Right cardiac atrium (tissue), 5 donors: Measurements from ENCODE around the gene WDR62. TPM values are rescaled to one million over a fixed set of nuclear protein-coding genes. Genes with fewer than 3 reads are reported as not detected.
A peak's percentile ranks its signal among the peaks of the same experiment; 100 is the strongest.
"Not testable (repeated sequence)": the region's sequence is repeated elsewhere in the genome, so short reads cannot be mapped to it uniquely, and the experiment has no call there.

Experiments used
- ATAC-seq, 2 donors: fragments of 200-7000 bp; cut with Tn5 transposase; one replicate each; pipeline versions ENCODE4 v1.8.0 to v1.9.1; 2020; ENCODE audit warnings: moderate library complexity in 2 of 2, mild to moderate bottlenecking in 1 of 2
- DNase-seq, 3 donors: peaks; one replicate each; pipeline ENCODE4 v3.0.0-alpha.2; 2020
- H3K27ac ChIP-seq: one replicate; pipeline ENCODE4 v1.5.1; 2013; ENCODE audit warnings: mild to moderate bottlenecking, low read length, control low read depth, moderate library complexity
- H3K27me3 ChIP-seq: one replicate; pipeline ENCODE4 v1.6.1; 2013; ENCODE audit not compliant: control insufficient read depth, insufficient read depth
- H3K4me1 ChIP-seq: one replicate; pipeline ENCODE4 v1.6.1; 2013; ENCODE audit warnings: low read length; ENCODE audit not compliant: control insufficient read depth, insufficient read depth
- H3K4me3 ChIP-seq: one replicate; pipeline ENCODE4 v1.5.1; 2013; ENCODE audit warnings: low read length, control low read depth
- H3K9me3 ChIP-seq: one replicate; pipeline ENCODE4 v1.6.1; 2013; ENCODE audit warnings: low read length; ENCODE audit not compliant: control insufficient read depth
- WGBS: extraction: QIAGEN DNeasy Blood & Tissue Kit; methylation state at CpG from one replicate; pipeline ENCODE4 v1.1.7; 2013; 5-methylcytosine and 5-hydroxymethylcytosine counted together
- intact Hi-C, 4 donors: fragments of 100-400 bp; cut with DNase I; formaldehyde crosslinking; loops; one replicate each; pipeline versions ENCODE4 v1.11.0 to v1.14.0; 2022 to 2023
- polyA plus RNA-seq: library from polyadenylated mRNA; stranded (reverse); fragments of 200-250 nt; gene quantifications from one replicate; pipeline ENCODE4 v1.2.3, GENCODE V29; 2013
- total RNA-seq, 4 donors: library from RNA; stranded (reverse); fragmentation: NEBNext Ultra II Directional; extraction: Animal tissue kit (Norgen Biotek cat#: 25700); gene quantifications; one replicate each; pipeline ENCODE4 v1.2.1, GENCODE V29; 2021
- donor health status: healthy with polysubstance abuse.
- donor health status: DM: no; HTN: yes; CAD: no.
- donor health status: DM: no; HTN: no; CAD: no.
- donor health status: DM: no; HTN: yes; CAD: no; lungs with severe emphysema.
- donor health status: DM: yes; HTN: yes; CAD: no.

The WDR62 gene
- total and polyA plus RNA-seq, 5 donors = 2.8 to 16.3 (median 8.0) TPM

GRCh38 chr19:36041092-36041491, 13.6 kb upstream of the WDR62 start:
- DNase-seq, intact Hi-C loops, H3K4me3 ChIP-seq, H3K27me3 ChIP-seq, ATAC-seq, H3K9me3 ChIP-seq, H3K27ac ChIP-seq, H3K4me1 ChIP-seq: not testable (repeated sequence)
- 93% methylated on average over 6 of the region's 6 CpGs for WGBS

- H3K4me1 ChIP-seq = no peaks in the 10 kb centered on the region
- no peak for DNase-seq
- peak; percentile 43 to 60 for ATAC-seq
- H3K4me3 ChIP-seq = no peak overlapping the region
- 13% methylated on average over 3 of the region's 3 CpGs for WGBS
- intact Hi-C loops = no loop called here
- H3K9me3 ChIP-seq = no peaks in the 10 kb centered on the region
- H3K27ac ChIP-seq = no peak overlapping the region
- H3K27me3 ChIP-seq = no peaks in the 10 kb centered on the region
These were observed 12.9 kb upstream of the WDR62 start for GRCh38 chr19:36041831-36042230.

- no peak for ATAC-seq
- WGBS = 96% methylated on average over 2 of the region's 2 CpGs
These were observed 10.7 kb upstream of the WDR62 start for GRCh38 chr19:36043952-36044351.

GRCh38 chr19:36046443-36047050, 8.2 kb upstream of the WDR62 start:
- DNase-seq = peak in 1 of 3 donors; percentile 9
- Histone ChIP-seq H3K27ac (no peak overlapping the region), H3K9me3 (no peaks in the 10 kb centered on the region), H3K27me3 (no peaks in the 10 kb centered on the region), H3K4me3 (no peak overlapping the region), H3K4me1 (no peaks in the 10 kb centered on the region)
- intact Hi-C loops = no loop called here
- WGBS = 92% methylated on average over 5 of the region's 5 CpGs
- no peak for ATAC-seq

More at GRCh38 chr19:36043952-36044351, 10.7 kb upstream of the WDR62 start:
- Histone ChIP-seq H3K27me3 (no peaks in the 10 kb centered on the region), H3K27ac (no peak overlapping the region), H3K9me3 (no peaks in the 10 kb centered on the region), H3K4me3 (no peak overlapping the region), H3K4me1 (no peaks in the 10 kb centered on the region)
- intact Hi-C loops = no loop called here
- DNase-seq = no peak

- no peak for ATAC-seq
- intact Hi-C loops = no loop called here
- Histone ChIP-seq H3K27ac (no peak overlapping the region), H3K27me3 (no peaks in the 10 kb centered on the region), H3K4me3 (no peak overlapping the region), H3K4me1 (no peaks in the 10 kb centered on the region), H3K9me3 (no peaks in the 10 kb centered on the region)
- DNase-seq = no peak
These were observed 6.9 kb upstream of the WDR62 start for GRCh38 chr19:36047835-36048234.

GRCh38 chr19:36049080-36049698, 5.5 kb upstream of the WDR62 start:
- Histone ChIP-seq H3K27me3 (no peaks in the 10 kb centered on the region), H3K4me3 (no peak overlapping the region), H3K4me1 (no peaks in the 10 kb centered on the region), H3K9me3 (no peaks in the 10 kb centered on the region), H3K27ac (no peak overlapping the region)
- intact Hi-C loops = no loop called here
- DNase-seq (no peak), ATAC-seq (no peak)
- WGBS = 91% methylated on average over 4 of the region's 4 CpGs

GRCh38 chr19:36051236-36051635, 3.5 kb upstream of the WDR62 start:
- Histone ChIP-seq H3K27ac (no peak overlapping the region), H3K9me3 (no peaks in the 10 kb centered on the region), H3K4me3 (no peak overlapping the region), H3K27me3 (no peaks in the 10 kb centered on the region), H3K4me1 (no peaks in the 10 kb centered on the region)
- DNase-seq (no peak), ATAC-seq (no peak)
- intact Hi-C loops = no loop called here
- 57% methylated on average over 3 of the region's 3 CpGs for WGBS

GRCh38 chr19:36051637-36052036, 3.1 kb upstream of the WDR62 start:
- Histone ChIP-seq H3K27me3 (no peaks in the 10 kb centered on the region), H3K27ac (no peak overlapping the region), H3K4me3 (no peak overlapping the region), H3K9me3 (no peaks in the 10 kb centered on the region), H3K4me1 (no peaks in the 10 kb centered on the region)
- DNase-seq (no peak), ATAC-seq (no peak)
- intact Hi-C loops = no loop called here
- 96% methylated on average over 4 of the region's 4 CpGs for WGBS

- H3K27me3 ChIP-seq = no peaks in the 10 kb centered on the region
- intact Hi-C loops = no loop called here
- DNase-seq (peak; percentile 100), ATAC-seq (peak; percentile 98)
- WGBS = under 1% methylated on average over 56 of the region's 56 CpGs
- peak within 1 kb of the TSS; percentile 80 for H3K27ac ChIP-seq
- H3K4me1 ChIP-seq = no peaks in the 10 kb centered on the region
- H3K4me3 ChIP-seq = peak within 1 kb of the TSS; percentile 53
- no peaks in the 10 kb centered on the region for H3K9me3 ChIP-seq
These were observed 471 bp upstream of the WDR62 start, which contains the start of gene THAP8 for GRCh38 chr19:36054119-36054732. Gene THAP8, minus strand, starts transcription at chr19:36054285. Its CDS starts 68 bp downstream, at chr19:36054217.

- 90% methylated on average over 12 of the region's 12 CpGs for WGBS
- no peaks in the 10 kb centered on the region for H3K9me3 ChIP-seq
- no peak for DNase-seq
These were observed 3.9 kb downstream of the WDR62 start for GRCh38 chr19:36058481-36059179.

More at GRCh38 chr19:36058481-36059179, 3.9 kb downstream of the WDR62 start:
- H3K4me1 ChIP-seq = no peaks in the 10 kb centered on the region
- H3K27ac ChIP-seq = no peak overlapping the region
- ATAC-seq = no peak
- H3K27me3 ChIP-seq = no peaks in the 10 kb centered on the region
- no peak overlapping the region for H3K4me3 ChIP-seq
- intact Hi-C loops = no loop called here
